ENCODE results near the gene SAMD9L.

- TF ChIP-seq, protein P1, sequence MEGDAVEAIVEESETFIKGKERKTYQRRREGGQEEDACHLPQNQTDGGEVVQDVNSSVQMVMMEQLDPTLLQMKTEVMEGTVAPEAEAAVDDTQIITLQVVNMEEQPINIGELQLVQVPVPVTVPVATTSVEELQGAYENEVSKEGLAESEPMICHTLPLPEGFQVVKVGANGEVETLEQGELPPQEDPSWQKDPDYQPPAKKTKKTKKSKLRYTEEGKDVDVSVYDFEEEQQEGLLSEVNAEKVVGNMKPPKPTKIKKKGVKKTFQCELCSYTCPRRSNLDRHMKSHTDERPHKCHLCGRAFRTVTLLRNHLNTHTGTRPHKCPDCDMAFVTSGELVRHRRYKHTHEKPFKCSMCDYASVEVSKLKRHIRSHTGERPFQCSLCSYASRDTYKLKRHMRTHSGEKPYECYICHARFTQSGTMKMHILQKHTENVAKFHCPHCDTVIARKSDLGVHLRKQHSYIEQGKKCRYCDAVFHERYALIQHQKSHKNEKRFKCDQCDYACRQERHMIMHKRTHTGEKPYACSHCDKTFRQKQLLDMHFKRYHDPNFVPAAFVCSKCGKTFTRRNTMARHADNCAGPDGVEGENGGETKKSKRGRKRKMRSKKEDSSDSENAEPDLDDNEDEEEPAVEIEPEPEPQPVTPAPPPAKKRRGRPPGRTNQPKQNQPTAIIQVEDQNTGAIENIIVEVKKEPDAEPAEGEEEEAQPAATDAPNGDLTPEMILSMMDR (IDR thresholded peaks at IDR 0.05) = no peak
- TF ChIP-seq, protein P2, sequence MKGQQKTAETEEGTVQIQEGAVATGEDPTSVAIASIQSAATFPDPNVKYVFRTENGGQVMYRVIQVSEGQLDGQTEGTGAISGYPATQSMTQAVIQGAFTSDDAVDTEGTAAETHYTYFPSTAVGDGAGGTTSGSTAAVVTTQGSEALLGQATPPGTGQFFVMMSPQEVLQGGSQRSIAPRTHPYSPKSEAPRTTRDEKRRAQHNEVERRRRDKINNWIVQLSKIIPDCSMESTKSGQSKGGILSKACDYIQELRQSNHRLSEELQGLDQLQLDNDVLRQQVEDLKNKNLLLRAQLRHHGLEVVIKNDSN (IDR thresholded peaks at IDR 0.05; ENCODE audit: borderline replicate concordance, low read depth) = no peak
- TF ChIP-seq ZBTB33 (IDR thresholded peaks at IDR 0.05; ENCODE audit: borderline replicate concordance, low read depth) (no peak), EZH2phosphoT487 (IDR thresholded peaks at IDR 0.05; ENCODE audit: borderline replicate concordance, low read depth) (no peak), YY1 (IDR thresholded peaks at IDR 0.05; ENCODE audit: low read depth) (no peak)
These were observed 30.9 kb downstream of the SAMD9L start for GRCh38 chr7:93117327-93117726.

All from SK-N-SH (cell line).